HG03095 (cell line): ENCODE measurements around the gene LAMB3.
A peak's percentile ranks its signal among the peaks of the same experiment; 100 is the strongest.

Experiments used
- ATAC-seq: cut with Tn5 transposase; IDR thresholded peaks from one replicate; pipeline ENCODE4 v1.9.1; 2021; ENCODE audit warnings: moderate library complexity; ENCODE audit not compliant: unreplicated experiment

Gene LAMB3

GRCh38 chr1:209598227-209598626 lies 54.0 kb downstream of the LAMB3 start:
- ATAC-seq, result no peak

GRCh38 chr1:209597499-209597898 lies 54.7 kb downstream of the LAMB3 start:
- ATAC-seq, result no peak

GRCh38 chr1:209595599-209596285 lies 56.5 kb downstream of the LAMB3 start:
- ATAC-seq, result no peak

GRCh38 chr1:209595028-209595427 lies 57.2 kb downstream of the LAMB3 start:
- no peak for ATAC-seq

- ATAC-seq, result no peak
Measured at GRCh38 chr1:209594440-209594839, 57.8 kb downstream of the LAMB3 start.

- no peak for ATAC-seq
Measured at GRCh38 chr1:209593747-209594146, 58.5 kb downstream of the LAMB3 start.

GRCh38 chr1:209590405-209590804 lies 61.8 kb downstream of the LAMB3 start:
- ATAC-seq, result no peak

- ATAC-seq, result no peak
Measured at GRCh38 chr1:209589863-209590262, 62.4 kb downstream of the LAMB3 start.

- ATAC-seq, result no peak
Measured at GRCh38 chr1:209589440-209589839, 62.8 kb downstream of the LAMB3 start.

GRCh38 chr1:209587789-209588188 lies 64.4 kb downstream of the LAMB3 start:
- no peak for ATAC-seq

GRCh38 chr1:209586221-209586740 lies 65.9 kb downstream of the LAMB3 start:
- no peak for ATAC-seq

- no peak for ATAC-seq
Measured at GRCh38 chr1:209585672-209586071, 66.6 kb downstream of the LAMB3 start.

- no peak for ATAC-seq
Measured at GRCh38 chr1:209585197-209585596, 67.0 kb downstream of the LAMB3 start.

GRCh38 chr1:209584231-209584672 lies 68.0 kb downstream of the LAMB3 start:
- ATAC-seq, result no peak

GRCh38 chr1:209583408-209583807 lies 68.8 kb downstream of the LAMB3 start, which contains the start of gene CAMK1G:
CAMK1G (plus strand) TSS chr1:209583714; CDS start chr1:209594984, 11,270 bp downstream.
- no peak for ATAC-seq

- no peak for ATAC-seq
Measured at GRCh38 chr1:209580577-209580976, 71.6 kb downstream of the LAMB3 start.

GRCh38 chr1:209577346-209577745 lies 74.9 kb downstream of the LAMB3 start:
- ATAC-seq, result no peak

- peak; percentile 77 for ATAC-seq
Measured at GRCh38 chr1:209576392-209577197, 75.6 kb downstream of the LAMB3 start.

GRCh38 chr1:209570743-209571142 lies 81.5 kb downstream of the LAMB3 start:
- ATAC-seq, result no peak

GRCh38 chr1:209569455-209570207 lies 82.6 kb downstream of the LAMB3 start:
- no peak for ATAC-seq

GRCh38 chr1:209567698-209568175 lies 84.5 kb downstream of the LAMB3 start:
- no peak for ATAC-seq
